Measurements from ENCODE around the gene MYO1G. TPM values are rescaled to one million over a fixed set of nuclear protein-coding genes. Genes with fewer than 3 reads are reported as not detected.

Gene MYO1G
- total and polyA plus RNA-seq, 9 of the 15 experiments (the other 6 are each of a cell fraction or from before 2014, with no cell fraction given), result 0.03 to 0.62 (median 0.13) TPM; not detected in 1

DNA sequence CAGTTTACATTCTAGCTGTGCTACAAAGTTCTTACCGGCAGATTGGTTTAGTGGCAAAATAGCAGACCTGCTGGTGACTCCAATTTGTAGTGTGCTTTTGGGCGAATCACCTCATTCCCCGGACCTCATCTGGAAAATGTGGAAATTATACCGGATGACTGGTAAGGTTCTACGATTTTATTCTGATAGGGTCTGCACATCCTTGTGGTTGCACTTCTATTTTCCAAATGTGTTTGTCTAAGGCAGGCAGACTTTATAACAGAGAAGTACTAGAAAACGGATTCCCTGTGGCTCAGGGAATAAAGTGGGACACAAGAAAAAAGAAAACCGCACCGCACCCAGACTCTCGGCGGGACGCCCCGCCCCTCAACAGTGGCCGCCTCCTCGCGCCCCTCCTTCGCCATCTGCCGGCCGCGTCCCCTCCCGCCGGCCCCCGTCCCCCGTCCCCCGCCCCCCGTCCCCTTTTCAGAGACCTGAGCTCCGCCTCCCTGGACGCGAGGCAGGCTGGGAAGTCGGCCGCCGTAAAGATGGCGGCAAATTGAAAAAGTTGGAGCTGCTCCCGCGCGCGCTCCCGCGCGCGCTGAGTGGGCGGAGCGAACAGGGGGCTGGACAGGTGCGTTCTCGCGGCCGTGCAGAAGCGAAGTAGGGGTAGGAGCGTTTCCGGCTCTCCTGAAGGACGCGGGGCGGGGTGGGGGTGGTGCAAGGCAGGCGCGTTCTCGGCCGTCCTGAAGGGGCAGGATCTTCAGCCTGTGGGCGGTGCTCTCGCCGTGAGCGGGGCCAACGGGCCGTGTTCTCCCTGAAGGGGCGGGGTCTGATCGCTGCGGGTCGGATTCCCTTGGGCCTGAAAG is 20.7 kb upstream of the MYO1G start (continued):
- TF ChIP-seq CREB3 (tag; conservative IDR thresholded peaks at IDR 0.05; ENCODE audit: low read depth) (no peak), XRCC3 (IDR thresholded peaks at IDR 0.05) (no peak), TCF7L2 (IDR thresholded peaks at IDR 0.05; ENCODE audit: low read depth, low read length) (no peak), ZBTB26 (CRISPR knock-in tag; IDR thresholded peaks at IDR 0.05) (no peak), ESRRA (IDR thresholded peaks at IDR 0.05; ENCODE audit: borderline replicate concordance, low read depth) (peak; percentile 20; the same call in 1 of the 2 replicates), GATAD2A (IDR thresholded peaks at IDR 0.05) (no peak), TSC22D4 (tag; IDR thresholded peaks at IDR 0.05) (no peak), SOX6 (IDR thresholded peaks at IDR 0.05) (no peak), ZSCAN29 (IDR thresholded peaks at IDR 0.05) (no peak), HCFC1 (IDR thresholded peaks at IDR 0.05; ENCODE audit: low read depth, low read length) (peak; percentile 77), TAF9B (IDR thresholded peaks at IDR 0.05; ENCODE audit: partially characterized antibody) (peak; percentile 63), CTCF (IDR thresholded peaks at IDR 0.05 in 2 of 3, conservative IDR thresholded peaks at IDR 0.05 in 1 of 3; ENCODE audit: insufficient read depth in 2 of 3, low read depth in 1 of 3, low read length in 3 of 3) (no peak), TRIM25 (IDR thresholded peaks at IDR 0.05; ENCODE audit: borderline replicate concordance) (no peak), ZNF785 (CRISPR knock-in tag; IDR thresholded peaks at IDR 0.05) (no peak), ADNP (tag; IDR thresholded peaks at IDR 0.05) (no peak), SIX5 (IDR thresholded peaks at IDR 0.05; ENCODE audit: borderline replicate concordance in 1 of 2, insufficient read depth in 1 of 2, low read depth in 1 of 2, low read length in 2 of 2) (no peak), NCOA4 (IDR thresholded peaks at IDR 0.05; ENCODE audit: partially characterized antibody) (no peak), E2F6 (IDR thresholded peaks at IDR 0.05; ENCODE audit: borderline replicate concordance in 1 of 2, extremely low read depth in 1 of 2, insufficient read depth in 1 of 2, insufficient read length in 1 of 2, low read depth in 1 of 2, low read length in 1 of 2, poor library complexity in 1 of 2, severe bottlenecking in 1 of 2) (peak in 1 of 2 experiments; percentile 64), ATF7 (IDR thresholded peaks at IDR 0.05) (no peak), SMARCE1 (IDR thresholded peaks at IDR 0.05) (peak; percentile 58), TAF7 (tag; IDR thresholded peaks at IDR 0.05) (peak; percentile 54; the same call in 1 of the 2 replicates), HMG20B (CRISPR knock-in tag; IDR thresholded peaks at IDR 0.05) (no peak)
